GM12891 (cell line): ENCODE results near the gene SORCS2.

Experiments used
- POLR2A ChIP-seq: IDR thresholded peaks from 2 replicates; pipeline ENCODE4 v1.6.1; 2011; ENCODE audit warnings: low read depth, low read length, control low read depth
- POLR2AphosphoS5 ChIP-seq: IDR thresholded peaks from 2 replicates; pipeline ENCODE4 v1.6.1; 2011; ENCODE audit warnings: low read depth, low read length, control low read depth
- SPI1 ChIP-seq: IDR thresholded peaks from 2 replicates; pipeline ENCODE4 v1.6.1; 2011; ENCODE audit warnings: low read depth, low read length, control low read depth
- TAF1 ChIP-seq: IDR thresholded peaks from 2 replicates; pipeline ENCODE4 v1.6.1; 2011; ENCODE audit warnings: low read depth, low read length, control low read depth

DNA sequence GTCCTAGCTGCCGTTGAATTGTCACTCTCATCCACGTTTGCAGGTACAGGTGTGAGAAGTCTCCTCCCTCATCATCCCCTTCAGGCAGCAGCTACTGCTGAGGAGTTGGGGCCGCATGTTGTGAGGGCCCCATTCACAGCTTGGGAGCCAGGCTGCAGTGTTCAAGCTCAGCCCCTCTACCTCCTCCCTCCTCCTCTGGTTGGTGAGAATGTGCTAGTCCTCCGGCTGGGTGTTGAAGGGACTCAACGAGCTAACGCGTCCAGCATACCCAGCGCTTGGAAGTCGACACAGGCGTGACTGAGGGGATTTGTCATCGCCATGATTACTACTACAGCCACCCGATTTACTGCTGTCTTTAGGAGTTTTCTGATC, 324.4 kb downstream of the SORCS2 start:
- TF ChIP-seq POLR2A, result no peak
- no peak for TF ChIP-seq POLR2AphosphoS5
- no peak for TF ChIP-seq TAF1
- no peak for TF ChIP-seq SPI1
